OCI-LY1 (cell line): Measurements from ENCODE around the gene ROBO1.

ENCODE experiments used
- CTCF ChIP-seq: fragments of 200-600 bp; sonication (generic), shearing (Covaris generic); IDR thresholded peaks from 2 replicates; pipeline ENCODE4 v1.5.1; 2017; ENCODE audit warnings: mild to moderate bottlenecking, antibody characterized with exemption, low read length, moderate library complexity, mixed read lengths
- EZH2 ChIP-seq: fragments of 200-600 bp; sonication (generic), shearing (Covaris generic); IDR thresholded peaks from 2 replicates; pipeline ENCODE4 v1.8.0; 2017; ENCODE audit warnings: borderline replicate concordance, mixed run types, mild to moderate bottlenecking, antibody characterized with exemption, low read length, moderate library complexity, mixed read lengths

DNA sequence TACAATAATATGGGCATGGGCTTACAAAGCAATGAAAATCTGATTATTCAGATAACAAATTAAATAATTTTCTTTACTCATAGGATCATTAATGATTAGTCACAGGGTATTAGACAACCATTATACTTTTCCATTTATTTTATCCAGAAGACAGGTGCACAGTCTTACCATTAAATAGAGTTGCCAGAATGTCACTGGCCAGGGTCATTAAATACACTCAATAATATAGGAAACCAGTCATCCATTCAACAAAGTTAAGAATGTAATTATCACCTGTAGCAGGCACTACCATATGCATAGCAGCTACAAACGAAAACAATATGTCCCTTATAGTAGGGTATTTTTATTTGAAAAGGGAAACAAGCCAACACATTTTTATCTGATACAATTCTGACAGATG is 16.1 kb downstream of the ROBO1 start:
- TF ChIP-seq CTCF (no peak), EZH2 (no peak)
